Sciatic nerve (tissue), 2 donors: ENCODE data around the gene TPD52L1. TPM values are rescaled to one million over a fixed set of nuclear protein-coding genes. Genes with fewer than 3 reads are reported as not detected.
"Not testable (repeated sequence)": the region's sequence is repeated elsewhere in the genome, so short reads cannot be mapped to it uniquely, and the experiment has no call there.

ENCODE experiments used
- ATAC-seq: fragments of 200-7000 bp; cut with Tn5 transposase; one replicate; pipeline ENCODE4 v1.9.1; 2020; ENCODE audit warnings: mild to moderate bottlenecking, moderate library complexity
- DNase-seq: peaks from one replicate; pipeline ENCODE4 v3.0.0-alpha.2; 2020; ENCODE audit warnings: low spot score
- intact Hi-C: fragments of 100-400 bp; cut with DNase I; formaldehyde crosslinking; loops from one replicate; pipeline ENCODE4 v1.14.2; 2022
- total RNA-seq: library from RNA; stranded (reverse); fragmentation: NEBNext Ultra II Directional; extraction: Animal tissue kit (Norgen Biotek cat#: 25700); gene quantifications from one replicate; pipeline ENCODE4 v1.2.1, GENCODE V29; 2021
- donor health status: DM: no; HTN: no; CAD: no.
- donor health status: DM: no; HTN: no; CAD: no.

Gene TPD52L1
- total RNA-seq, 1 donor from 2014 or later, result 38.1 TPM

DNA sequence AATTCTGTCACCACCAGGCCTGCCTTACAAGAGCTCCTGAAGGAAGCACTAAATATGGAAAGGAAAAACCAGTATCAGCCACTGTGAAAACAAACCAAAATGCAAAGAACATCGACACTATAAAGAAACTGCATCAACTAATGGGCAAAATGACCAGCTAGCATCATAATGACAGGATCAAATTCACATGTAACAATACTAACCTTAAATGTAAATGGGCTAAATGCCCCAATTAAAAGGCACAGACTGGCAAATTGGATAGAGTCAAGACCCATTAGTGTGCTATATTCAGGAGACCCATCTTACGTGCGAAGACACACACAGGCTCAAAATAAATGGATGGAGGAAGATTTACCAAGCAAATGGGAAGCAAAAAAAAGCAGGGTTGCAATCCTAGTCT is 128.9 kb downstream of the TPD52L1 start:
- ATAC-seq, intact Hi-C loops, DNase-seq: not testable (repeated sequence)

GRCh38 chr6:125285353-125285752 is 131.8 kb downstream of the TPD52L1 start:
- DNase-seq (no peak), ATAC-seq (no peak)
- intact Hi-C loops, result no loop called here

GRCh38 chr6:125285936-125286335 is 132.4 kb downstream of the TPD52L1 start:
- no peak for ATAC-seq
- intact Hi-C loops, result no loop called here
- no peak for DNase-seq

- intact Hi-C loops, result no loop called here
- ATAC-seq (no peak), DNase-seq (no peak)
Measured at GRCh38 chr6:125287718-125288117, 134.1 kb downstream of the TPD52L1 start.

DNA sequence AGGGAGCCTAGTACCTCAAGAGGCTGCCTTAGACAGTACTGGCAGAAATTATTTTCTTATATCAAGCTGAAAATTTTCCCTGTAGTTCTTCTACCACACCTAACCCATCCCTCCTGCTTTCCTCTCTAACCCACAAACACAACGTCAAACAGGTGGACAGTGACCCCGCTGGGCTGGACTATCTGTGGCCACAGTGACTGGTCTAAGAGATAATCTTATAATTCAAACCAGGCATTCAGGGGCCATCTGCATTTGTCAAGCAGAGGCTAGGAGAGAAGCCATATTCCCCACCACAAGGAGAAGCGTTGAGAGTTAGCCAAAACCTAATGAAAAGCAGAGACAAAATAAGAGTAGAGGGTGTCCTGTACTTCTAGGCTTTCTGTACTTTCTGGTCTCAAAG is 140.0 kb downstream of the TPD52L1 start:
- no peak for ATAC-seq
- DNase-seq, result no peak
- intact Hi-C loops, result no loop called here

GRCh38 chr6:125294036-125294435 is 140.5 kb downstream of the TPD52L1 start:
- no peak for DNase-seq
- ATAC-seq, result no peak
- intact Hi-C loops, result no loop called here

DNA sequence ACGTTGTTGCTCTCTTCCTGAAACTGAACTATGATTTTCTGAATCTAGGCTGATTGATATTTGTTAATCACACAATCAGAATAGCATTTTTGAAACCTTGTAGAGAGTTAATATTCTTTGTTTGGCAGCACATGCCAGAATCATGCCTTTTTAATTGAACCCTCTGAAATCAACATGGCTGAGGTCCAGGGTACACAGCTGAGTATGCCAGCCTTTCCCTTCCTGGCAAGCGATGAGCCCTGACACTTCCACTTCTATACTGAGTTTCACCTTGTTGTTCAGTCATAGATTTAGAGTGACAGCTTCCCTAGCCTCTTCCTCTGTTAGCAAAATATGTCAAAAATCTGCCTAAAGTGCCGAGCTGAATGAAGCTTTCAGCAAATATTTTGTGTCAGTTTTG is 141.4 kb downstream of the TPD52L1 start:
- intact Hi-C loops, result no loop called here
- no peak for DNase-seq
- ATAC-seq, result no peak

- intact Hi-C loops, result no loop called here
- no peak for ATAC-seq
- no peak for DNase-seq
Measured at GRCh38 chr6:125296471-125296870, 142.9 kb downstream of the TPD52L1 start.

DNA sequence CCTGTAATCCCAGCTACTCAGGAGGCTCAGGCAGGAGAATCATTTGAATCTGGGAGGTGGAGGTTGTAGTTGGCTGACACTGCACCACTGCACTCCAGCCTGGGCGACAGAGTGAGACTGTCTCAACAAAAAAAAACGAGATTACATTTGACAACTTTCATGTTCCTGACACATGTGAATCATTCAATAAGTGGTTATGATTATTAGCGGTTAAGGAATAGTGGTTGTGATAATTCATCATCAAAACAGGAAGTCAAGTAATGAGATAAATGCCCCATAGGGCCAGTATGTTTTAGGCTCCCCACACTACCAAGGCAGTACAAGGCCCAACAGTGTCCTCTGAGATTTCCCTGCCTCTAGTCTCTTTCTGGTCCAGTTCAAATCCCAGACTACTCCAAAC is 145.7 kb downstream of the TPD52L1 start:
- no peak for DNase-seq
- no peak for ATAC-seq
- intact Hi-C loops, result no loop called here

DNA sequence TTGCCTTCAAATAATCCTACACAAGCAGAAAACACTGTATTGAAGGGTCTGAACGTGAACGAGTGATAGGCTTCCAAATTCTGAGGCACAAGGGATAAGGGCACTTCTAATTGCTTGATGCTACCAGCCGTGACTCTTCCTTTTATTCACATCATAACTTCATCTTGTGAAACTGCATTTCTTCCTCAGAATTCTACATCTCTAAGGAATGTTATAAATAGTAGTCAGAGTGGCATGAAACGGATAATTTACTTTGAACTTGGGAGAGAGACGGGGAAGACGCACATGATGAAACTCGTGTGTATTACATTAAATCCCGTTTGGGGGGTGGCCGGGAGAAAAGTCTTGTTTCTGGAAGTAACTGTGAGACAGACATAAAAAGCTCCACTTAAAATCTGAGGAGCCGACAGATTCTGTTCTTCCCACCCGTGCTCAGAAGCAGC is 147.4 kb downstream of the TPD52L1 start:
- ATAC-seq, result no peak
- DNase-seq, result no peak
- intact Hi-C loops, result no loop called here

GRCh38 chr6:125301435-125302391 is 148.1 kb downstream of the TPD52L1 start, which contains the start of gene HDDC2:
Gene HDDC2, minus strand, starts transcription at chr6:125301967. Its CDS starts 35 bp downstream, at chr6:125301932.
- ATAC-seq (peak; percentile 89), DNase-seq (peak; percentile 81)
- intact Hi-C loops, result no loop called here

DNA sequence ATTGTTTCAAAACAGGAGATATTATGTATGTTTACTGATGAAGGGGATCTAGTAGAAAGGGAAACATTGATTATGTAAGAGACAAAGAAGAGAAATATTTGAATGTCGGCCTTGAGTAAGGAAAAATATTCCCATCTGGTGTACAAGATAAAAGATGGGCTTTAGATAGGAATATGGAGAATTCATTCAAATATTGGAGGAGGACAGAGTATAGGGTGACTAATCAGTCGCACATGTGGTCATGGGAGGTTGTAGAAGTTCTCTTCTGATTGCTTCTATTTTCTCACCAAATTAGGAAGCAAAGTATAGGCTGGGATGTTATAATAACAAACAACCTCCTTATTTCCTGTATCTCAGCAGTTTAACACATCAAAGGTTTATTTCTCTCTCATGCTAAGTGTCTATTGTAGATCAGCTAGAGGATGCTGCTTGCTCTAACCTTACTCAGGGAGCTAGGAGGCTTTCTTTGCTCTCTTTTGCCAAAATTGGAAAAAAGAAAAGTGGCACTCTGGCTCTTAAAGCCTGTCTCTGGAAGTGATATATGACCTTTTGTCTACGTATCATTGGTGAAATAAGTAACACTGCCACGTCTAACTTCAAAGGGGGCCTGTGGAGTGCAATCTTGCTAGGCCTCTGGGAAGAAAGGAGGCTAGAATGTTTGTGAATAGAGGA is 149.4 kb downstream of the TPD52L1 start:
- ATAC-seq (no peak), DNase-seq (no peak)
- intact Hi-C loops, result no loop called here

GRCh38 chr6:125303512-125303854 is 149.9 kb downstream of the TPD52L1 start:
- DNase-seq, result no peak
- ATAC-seq, result no peak
- intact Hi-C loops, result no loop called here

- no peak for DNase-seq
- ATAC-seq, result no peak
- intact Hi-C loops, result no loop called here
Measured at GRCh38 chr6:125304970-125305660, 151.5 kb downstream of the TPD52L1 start.

DNA sequence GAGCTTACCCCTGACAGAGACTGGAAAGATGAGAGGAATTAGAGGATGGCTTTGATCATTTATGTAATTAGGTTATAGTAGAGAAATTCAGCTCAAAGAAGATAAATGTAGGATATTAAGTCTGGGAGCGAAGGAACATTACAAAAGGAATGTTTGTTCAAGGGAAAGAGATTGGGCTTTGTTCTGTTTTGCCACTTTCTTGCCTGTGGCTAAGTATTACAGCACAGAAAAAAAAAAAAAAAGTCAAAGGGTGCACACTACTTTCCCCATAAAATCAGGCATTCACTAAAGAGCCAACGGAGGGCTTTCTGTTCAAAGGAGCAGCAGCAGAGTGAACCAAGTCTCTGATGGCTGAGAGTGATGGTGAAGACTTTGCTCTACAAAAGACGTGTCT is 153.2 kb downstream of the TPD52L1 start:
- intact Hi-C loops, result no loop called here
- ATAC-seq, result no peak
- DNase-seq, result no peak

- DNase-seq (no peak), ATAC-seq (no peak)
- intact Hi-C loops, result no loop called here
Measured at GRCh38 chr6:125307150-125307838, 153.7 kb downstream of the TPD52L1 start.

GRCh38 chr6:125307964-125308615 is 154.5 kb downstream of the TPD52L1 start:
- ATAC-seq (no peak), DNase-seq (no peak)
- intact Hi-C loops, result no loop called here

GRCh38 chr6:125310994-125311649 is 157.5 kb downstream of the TPD52L1 start:
- peak; percentile 84 for ATAC-seq
- intact Hi-C loops, result loop anchor here (5.0 kb wide), 1 partner anchor 456 kb away; no protein-coding TSS in a partner anchor
- DNase-seq, result no peak
